IMR-90 (cell line): Measurements from ENCODE around the gene GRIA4. TPM values are rescaled to one million over a fixed set of nuclear protein-coding genes. Genes with fewer than 3 reads are reported as not detected.

Experiments
- ATAC-seq: fragments of 200-7000 bp; cut with Tn5 transposase; 2 replicates; pipeline ENCODE4 v1.9.1; 2020; ENCODE audit warnings: low read depth, mild to moderate bottlenecking, moderate library complexity
- BruUV-seq: library from RNA; stranded (reverse); fragments of 400-500 nt; replicated peaks from 2 replicates; lab custom pipeline; 2021; lab: Mats Ljungman, UMichigan
- CTCF ChIA-PET: fragments of 300-600 bp; formaldehyde crosslinking; extraction: SDS; loops from one replicate; lab custom pipeline; 2021; ENCODE audit warnings: antibody characterized with exemption; lab: Yijun Ruan, JAX
- POLR2A ChIA-PET: fragments of 300-600 bp; sonication (Branson Sonifier 250); formaldehyde crosslinking; loops from one replicate; lab custom pipeline; 2022; ENCODE audit warnings: antibody characterized with exemption; ENCODE audit not compliant: unreplicated experiment; lab: Charles Lee
- DNase-seq: peaks from one replicate; pipeline ENCODE4 v3.0.0; 2013
- H2AFZ ChIP-seq: replicated peaks from 2 replicates; pipeline ENCODE3; 2013; ENCODE audit warnings: low read length, mild to moderate bottlenecking; ENCODE audit not compliant: poor library complexity
- H2AK5ac ChIP-seq: 2 replicates; pipeline ENCODE4 v1.6.1; 2013; ENCODE audit warnings: low read depth, low read length, inconsistent platforms
- H2AK9ac ChIP-seq: replicated peaks from 2 replicates; pipeline ENCODE3; 2013; ENCODE audit warnings: mild to moderate bottlenecking, low read depth, low read length, moderate library complexity; ENCODE audit not compliant: poor library complexity
- H2BK120ac ChIP-seq: 2 replicates; pipeline ENCODE4 v1.6.1; 2013; ENCODE audit warnings: low read depth, low read length, inconsistent platforms
- H2BK15ac ChIP-seq: 3 replicates; pipeline ENCODE4 v1.6.1; 2013; ENCODE audit warnings: low read depth, low read length, inconsistent platforms
- H2BK20ac ChIP-seq: 2 replicates; pipeline ENCODE4 v1.6.1; 2013; ENCODE audit warnings: low read depth, mild to moderate bottlenecking, inconsistent platforms, low read length, moderate library complexity
- H2BK5ac ChIP-seq: 2 replicates; pipeline ENCODE4 v1.6.1; 2013; ENCODE audit warnings: mild to moderate bottlenecking, low read depth, low read length, inconsistent platforms; ENCODE audit not compliant: poor library complexity, severe bottlenecking
- H3K14ac ChIP-seq: replicated peaks from 2 replicates; pipeline ENCODE4 v1.6.1; 2013; ENCODE audit warnings: low read depth, low read length, inconsistent platforms
- H3K18ac ChIP-seq: 2 replicates; pipeline ENCODE4 v1.6.1; 2013; ENCODE audit warnings: low read depth, low read length, control low read depth
- H3K23ac ChIP-seq: 2 replicates; pipeline ENCODE4 v1.6.1; 2013; ENCODE audit warnings: low read depth, low read length, inconsistent platforms
- H3K27ac ChIP-seq: 2 replicates; pipeline ENCODE4 v1.5.1; 2013; ENCODE audit warnings: mild to moderate bottlenecking, control low read depth, low read length; ENCODE audit not compliant: insufficient read depth
- H3K27me3 ChIP-seq: 2 replicates; pipeline ENCODE4 v1.6.1; 2013; ENCODE audit warnings: low read length; ENCODE audit not compliant: control insufficient read depth, insufficient read depth
- H3K36me3 ChIP-seq: 2 replicates; pipeline ENCODE4 v1.6.1; 2013; ENCODE audit warnings: low read length, mixed read lengths; ENCODE audit not compliant: control insufficient read depth, insufficient read depth
- H3K4ac ChIP-seq: 2 replicates; pipeline ENCODE4 v1.6.1; 2013; ENCODE audit warnings: low read depth, low read length, inconsistent platforms
- H3K4me1 ChIP-seq: 2 replicates; pipeline ENCODE4 v1.6.1; 2013; ENCODE audit warnings: low read length, mixed read lengths; ENCODE audit not compliant: control insufficient read depth, insufficient read depth
- H3K4me2 ChIP-seq: 2 replicates; pipeline ENCODE4 v1.6.1; 2013; ENCODE audit warnings: low read depth, mild to moderate bottlenecking, control low read depth, low read length, moderate library complexity
- H3K4me3 ChIP-seq: 2 replicates; pipeline ENCODE4 v1.5.1; 2013; ENCODE audit warnings: low read depth, mild to moderate bottlenecking, control low read depth, low read length, moderate library complexity; ENCODE audit not compliant: insufficient read depth
- H3K56ac ChIP-seq: 2 replicates; pipeline ENCODE4 v1.6.1; 2013; ENCODE audit warnings: low read length, inconsistent platforms; ENCODE audit not compliant: insufficient read depth; ENCODE audit errors: extremely low read depth
- H3K79me1 ChIP-seq, 2 experiments: 2 replicates each; pipeline ENCODE4 v1.6.1; 2013; ENCODE audit warnings: low read length in 2 of 2, inconsistent platforms in 1 of 2, low read depth in 1 of 2
- H3K9ac ChIP-seq: 2 replicates; pipeline ENCODE4 v1.6.1; 2013; ENCODE audit warnings: low read depth, low read length, control low read depth
- H3K9me1 ChIP-seq: 2 replicates; pipeline ENCODE4 v1.6.1; 2013; ENCODE audit warnings: low read length, inconsistent platforms; ENCODE audit not compliant: insufficient read depth
- H3K9me3 ChIP-seq: 2 replicates; pipeline ENCODE4 v1.6.1; 2013; ENCODE audit warnings: low read length; ENCODE audit not compliant: control insufficient read depth, insufficient read depth
- H4K20me1 ChIP-seq: 2 replicates; pipeline ENCODE4 v1.6.1; 2013; ENCODE audit warnings: low read length, inconsistent platforms; ENCODE audit not compliant: insufficient read depth
- H4K5ac ChIP-seq: 2 replicates; pipeline ENCODE4 v1.6.1; 2013; ENCODE audit warnings: mild to moderate bottlenecking, low read depth, low read length, control low read depth
- H4K8ac ChIP-seq, 2 experiments: 2 replicates each; pipeline ENCODE4 v1.6.1; 2013; ENCODE audit warnings: low read depth in 2 of 2, low read length in 2 of 2, control low read depth in 1 of 2, inconsistent platforms in 1 of 2
- H4K91ac ChIP-seq: 2 replicates; pipeline ENCODE4 v1.6.1; 2013; ENCODE audit warnings: low read depth, low read length, inconsistent platforms; ENCODE audit not compliant: insufficient read depth
- CHD1 ChIP-seq: IDR thresholded peaks from 2 replicates; pipeline ENCODE4 v1.6.1; 2012; ENCODE audit warnings: low read depth, low read length, improper control_type of control experiment
- FOS ChIP-seq: fragments of 150-350 bp; IDR thresholded peaks from 2 replicates; pipeline ENCODE4 v1.6.1; 2016; ENCODE audit warnings: low read depth, low read length
- POLR2A ChIP-seq: IDR thresholded peaks from 2 replicates; pipeline ENCODE4 v1.6.1; 2012; ENCODE audit warnings: mild to moderate bottlenecking, low read depth, low read length
- SMC3 ChIP-seq: fragments of 150-350 bp; IDR thresholded peaks from 2 replicates; pipeline ENCODE4 v1.6.1; 2016; ENCODE audit warnings: low read depth, mild to moderate bottlenecking, antibody characterized with exemption, low read length, moderate library complexity
- WGBS, 2 experiments: methylation state at CpG; one replicate each; pipeline versions ENCODE4 v1.1.5 to v1.1.7; 2013; ENCODE audit warnings: missing lambda C conversion rate in 2 of 2; ENCODE audit not compliant: insufficient read length in 1 of 2; ENCODE audit errors: extremely low coverage in 2 of 2; 5-methylcytosine and 5-hydroxymethylcytosine counted together
- dilution Hi-C: fragments of 300-500 bp; cut with HindIII; formaldehyde crosslinking; loops from one replicate; pipeline ENCODE4 v1.14.3; 2018; ENCODE audit warnings: low sequenced_read_pairs; ENCODE audit not compliant: unreplicated experiment
- in situ Hi-C: fragments of 300-500 bp; cut with MboI; formaldehyde crosslinking; loops from 3 replicates; pipeline ENCODE4 v1.14.3; 2019; ENCODE audit warnings: low sequenced_read_pairs, inconsistent platforms, mixed read lengths
- intact Hi-C: fragments of 100-400 bp; cut with micrococcal nuclease; formaldehyde crosslinking; loops from 2 replicates; pipeline ENCODE4 v1.10.0; 2022
- polyA plus RNA-seq, 3 experiments: library from polyadenylated mRNA; depleted of rRNA; stranded (reverse); fragments of >200 nt; gene quantifications; 2 replicates each; pipeline ENCODE4 v1.2.3, GENCODE V29; 2012; ENCODE audit warnings: low replicate concordance in 1 of 3
- total RNA-seq: library from RNA; depleted of rRNA; stranded (reverse); fragments of >200 nt; gene quantifications from 2 replicates; pipeline ENCODE4 v1.2.3, GENCODE V29; 2012

Gene GRIA4
- total and polyA plus RNA-seq, 2 of the 4 experiments (the other 2 are of a cell fraction) = 0.36 to 1.0 TPM

DNA sequence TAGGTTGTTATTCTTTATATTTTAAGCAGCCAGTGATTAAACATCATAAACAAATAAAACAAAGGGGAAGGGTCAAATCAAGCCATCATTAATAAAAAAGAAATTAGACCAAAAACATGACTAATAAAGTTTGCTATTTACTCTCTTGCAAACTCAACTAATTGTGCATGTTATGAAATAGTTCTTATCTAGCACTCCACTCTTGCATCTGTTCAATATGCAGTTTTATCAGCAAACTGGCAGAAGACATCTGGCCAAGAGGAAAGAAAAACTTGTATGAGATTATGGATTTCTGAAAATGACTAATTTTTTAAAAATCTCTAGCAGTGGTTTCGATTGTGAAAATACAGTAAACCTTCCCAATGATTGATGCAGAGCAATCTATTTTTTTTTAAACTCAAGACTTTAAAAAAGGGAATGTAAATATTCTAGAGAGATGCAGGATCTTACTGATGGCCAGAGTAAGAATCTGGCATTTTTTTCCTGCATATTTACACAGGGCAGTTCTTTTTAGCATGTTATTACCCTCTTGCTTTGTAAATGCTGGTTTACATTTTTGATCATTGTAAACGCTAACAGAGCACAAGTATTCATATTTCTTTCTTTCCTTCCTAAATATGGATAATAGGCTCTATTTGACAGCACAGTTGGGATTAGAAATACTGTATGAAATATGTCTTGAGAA is 83.3 kb downstream of the GRIA4 start:
- Histone ChIP-seq H3K27me3 (no peaks in the 10 kb centered on the region), H3K4me1 (no peaks in the 10 kb centered on the region), H2BK120ac (no peak overlapping the region), H3K23ac (no peak overlapping the region), H2AK9ac (no peak overlapping the region), H3K9ac (no peak overlapping the region), H3K14ac (no peak overlapping the region), H3K18ac (no peak overlapping the region), H3K9me3 (no peaks in the 10 kb centered on the region), H3K36me3 (no peaks in the 10 kb centered on the region), H4K20me1 (no peaks in the 10 kb centered on the region), H3K79me1 (no peaks in the 10 kb centered on the region), H3K9me1 (0 out of 2 replicates have a peak, but pooled peaks cover 2% of the 10 kb centered on the region), H2BK20ac (no peak overlapping the region), H4K8ac (no peak overlapping the region), H3K27ac (no peak overlapping the region), H3K4me2 (no peak overlapping the region), H2BK5ac (no peak overlapping the region), H2BK15ac (no peak overlapping the region), H3K4me3 (no peak overlapping the region), H3K56ac (no peak overlapping the region), H4K91ac (no peak overlapping the region), H4K5ac (no peak overlapping the region), H2AK5ac (no peak overlapping the region), H3K4ac (no peak overlapping the region), H2AFZ (no peak overlapping the region)
- DNase-seq (no peak), ATAC-seq (no peak)
- no peak for TF ChIP-seq CHD1
- no peak for TF ChIP-seq POLR2A
- TF ChIP-seq FOS = no peak
- no peak for TF ChIP-seq SMC3
- in situ Hi-C loops = no loop called here
- ChIA-PET CTCF (no interaction called here), POLR2A (no interaction called here)
- BruUV-seq = no TSS peak
- WGBS, 2 experiments = no CpG with 5 or more reads among the region's 2 CpGs
- dilution Hi-C loops = no loop called here
- intact Hi-C loops = no loop called here
